OCI-LY7 (cell line): Measurements from ENCODE around the gene ABR. TPM values are rescaled to one million over a fixed set of nuclear protein-coding genes. Genes with fewer than 3 reads are reported as not detected.

Experiments used
- BruUV-seq: library from RNA; stranded (reverse); fragments of 400-500 nt; replicated peaks from 2 replicates; lab custom pipeline; 2021; lab: Mats Ljungman, UMichigan
- CTCF ChIA-PET: fragments of 300-600 bp; sonication (Branson Sonifier 250); formaldehyde crosslinking; loops from one replicate; lab custom pipeline; 2022; ENCODE audit warnings: antibody characterized with exemption; ENCODE audit not compliant: unreplicated experiment; lab: Charles Lee
- POLR2A ChIA-PET: fragments of 300-600 bp; sonication (Branson Sonifier 250); formaldehyde crosslinking; loops from one replicate; lab custom pipeline; 2022; ENCODE audit warnings: antibody characterized with exemption; lab: Charles Lee
- DNase-seq: peaks from one replicate; pipeline ENCODE4 v3.0.0-alpha.2; 2015; ENCODE audit warnings: low spot score
- H2AFZ ChIP-seq: fragments of 200-600 bp; sonication (generic), shearing (Covaris generic); 2 replicates; pipeline ENCODE4 v1.6.1; 2014; ENCODE audit warnings: mild to moderate bottlenecking, antibody characterized with exemption, low read length, moderate library complexity
- H3K27ac ChIP-seq: fragments of 200-600 bp; sonication (generic); 2 replicates; pipeline ENCODE4 v1.5.1; 2014; ENCODE audit warnings: mixed run types, low read depth, mild to moderate bottlenecking, moderate library complexity, low read length, inconsistent platforms; ENCODE audit not compliant: poor library complexity, severe bottlenecking
- H3K36me3 ChIP-seq: fragments of 200-600 bp; sonication (generic); 2 replicates; pipeline ENCODE4 v1.6.1; 2014; ENCODE audit warnings: mild to moderate bottlenecking, antibody characterized with exemption, low read length, moderate library complexity, mixed read lengths; ENCODE audit not compliant: insufficient read depth
- H3K4me1 ChIP-seq: fragments of 200-600 bp; sonication (generic); 2 replicates; pipeline ENCODE4 v1.5.1; 2014; ENCODE audit warnings: mild to moderate bottlenecking, low read length; ENCODE audit not compliant: insufficient read depth, poor library complexity, severe bottlenecking
- H3K4me2 ChIP-seq: fragments of 200-600 bp; sonication (generic); 2 replicates; pipeline ENCODE4 v1.6.1; 2014; ENCODE audit warnings: mild to moderate bottlenecking, low read length
- H3K4me3 ChIP-seq: fragments of 200-600 bp; sonication (generic); 2 replicates; pipeline ENCODE4 v1.5.1; 2014; ENCODE audit warnings: mild to moderate bottlenecking, low read depth, low read length; ENCODE audit not compliant: poor library complexity, severe bottlenecking
- H3K79me2 ChIP-seq: fragments of 200-600 bp; sonication (generic); 2 replicates; pipeline ENCODE4 v1.6.1; 2016; ENCODE audit warnings: low read depth, mild to moderate bottlenecking, low read length, moderate library complexity, mixed read lengths; ENCODE audit not compliant: insufficient read depth
- H3K9me2 ChIP-seq: fragments of 200-600 bp; sonication (generic); 2 replicates; pipeline ENCODE4 v1.6.1; 2016; ENCODE audit warnings: mild to moderate bottlenecking, low read length, mixed read lengths; ENCODE audit not compliant: insufficient read depth
- H3K9me3 ChIP-seq: fragments of 200-600 bp; sonication (generic); 2 replicates; pipeline ENCODE4 v1.6.1; 2014; ENCODE audit warnings: mild to moderate bottlenecking, mixed run types, low read length, mixed read lengths
- H4K20me1 ChIP-seq: fragments of 200-600 bp; sonication (generic); 2 replicates; pipeline ENCODE4 v1.6.1; 2014; ENCODE audit warnings: mild to moderate bottlenecking, antibody characterized with exemption, low read length, moderate library complexity, mixed read lengths; ENCODE audit not compliant: insufficient read depth
- EZH2phosphoT487 ChIP-seq: fragments of 200-600 bp; sonication (generic); IDR thresholded peaks from 2 replicates; pipeline ENCODE4 v1.6.1; 2018; ENCODE audit warnings: low read depth, borderline replicate concordance, mild to moderate bottlenecking, mixed run types, antibody characterized with exemption, low read length, moderate library complexity, mixed read lengths
- intact Hi-C: fragments of 100-400 bp; cut with micrococcal nuclease; formaldehyde crosslinking; loops from one replicate; pipeline ENCODE4 v1.10.0; 2022; ENCODE audit not compliant: unreplicated experiment
- total RNA-seq, 2 experiments: library from RNA; depleted of rRNA in 1 of 2; stranded (reverse); fragments of >200 nt in 1 of 2; shearing (Covaris generic) in 1 of 2; gene quantifications; 2 replicates each; pipeline ENCODE4 v1.2.3, GENCODE V29; 2014 to 2022
- TF ChIP-seq, protein P1 (sequence below): fragments of 200-600 bp; sonication (generic); conservative IDR thresholded peaks from 2 replicates; pipeline ENCODE4 v1.5.1; 2014; ENCODE audit warnings: mild to moderate bottlenecking, antibody characterized with exemption, low read length, moderate library complexity, mixed read lengths

ABR gene
- total RNA-seq, 2 experiments from 2014 or later = 164 to 181 TPM

DNA sequence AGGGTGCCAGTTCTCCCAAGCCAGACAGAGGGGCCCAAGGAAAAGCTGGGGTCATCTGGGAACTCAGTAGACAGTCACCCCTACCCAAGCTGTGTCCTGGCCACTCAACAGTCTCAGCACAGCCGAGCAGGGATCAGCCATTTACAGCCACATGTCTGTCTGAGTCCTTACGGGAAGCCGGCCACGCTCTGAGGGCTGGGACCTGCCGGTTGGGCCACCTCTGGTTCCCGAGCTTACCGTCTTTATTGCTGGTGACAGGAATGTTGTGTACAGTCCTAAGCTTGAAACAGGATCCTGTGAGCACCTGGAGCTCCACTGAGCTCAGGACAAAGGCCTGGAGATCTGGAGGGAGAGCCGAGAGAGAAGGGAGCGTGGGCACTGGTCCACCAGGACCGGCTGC, 123.0 kb downstream of the ABR start:
- H3K36me3 ChIP-seq = peaks cover 59% of the 10 kb centered on the region
- ChIA-PET POLR2A (interaction anchor here (0.5 kb wide), 1 partner anchor 643 kb away, joined by 6 read pairs; no protein-coding TSS in a partner anchor), CTCF (interaction anchor here (0.8 kb wide), 1 partner anchor 18 kb away, joined by 3 read pairs; no protein-coding TSS in a partner anchor)
- no peak for TF ChIP-seq EZH2phosphoT487
- TF ChIP-seq, protein P1, sequence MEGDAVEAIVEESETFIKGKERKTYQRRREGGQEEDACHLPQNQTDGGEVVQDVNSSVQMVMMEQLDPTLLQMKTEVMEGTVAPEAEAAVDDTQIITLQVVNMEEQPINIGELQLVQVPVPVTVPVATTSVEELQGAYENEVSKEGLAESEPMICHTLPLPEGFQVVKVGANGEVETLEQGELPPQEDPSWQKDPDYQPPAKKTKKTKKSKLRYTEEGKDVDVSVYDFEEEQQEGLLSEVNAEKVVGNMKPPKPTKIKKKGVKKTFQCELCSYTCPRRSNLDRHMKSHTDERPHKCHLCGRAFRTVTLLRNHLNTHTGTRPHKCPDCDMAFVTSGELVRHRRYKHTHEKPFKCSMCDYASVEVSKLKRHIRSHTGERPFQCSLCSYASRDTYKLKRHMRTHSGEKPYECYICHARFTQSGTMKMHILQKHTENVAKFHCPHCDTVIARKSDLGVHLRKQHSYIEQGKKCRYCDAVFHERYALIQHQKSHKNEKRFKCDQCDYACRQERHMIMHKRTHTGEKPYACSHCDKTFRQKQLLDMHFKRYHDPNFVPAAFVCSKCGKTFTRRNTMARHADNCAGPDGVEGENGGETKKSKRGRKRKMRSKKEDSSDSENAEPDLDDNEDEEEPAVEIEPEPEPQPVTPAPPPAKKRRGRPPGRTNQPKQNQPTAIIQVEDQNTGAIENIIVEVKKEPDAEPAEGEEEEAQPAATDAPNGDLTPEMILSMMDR = no peak
- H3K27ac ChIP-seq = no peak overlapping the region
- H3K79me2 ChIP-seq = no peaks in the 10 kb centered on the region
- no peak for DNase-seq
- no peaks in the 10 kb centered on the region for H4K20me1 ChIP-seq
- H3K9me2 ChIP-seq = no peaks in the 10 kb centered on the region
- no peak overlapping the region for H3K4me3 ChIP-seq
- H3K9me3 ChIP-seq = no peaks in the 10 kb centered on the region
- H2AFZ ChIP-seq = no peak overlapping the region
- intact Hi-C loops = loop anchor here (5.0 kb wide), 1 partner anchor 276 kb away; no protein-coding TSS in a partner anchor
- no peak overlapping the region for H3K4me2 ChIP-seq
- no TSS peak for BruUV-seq
- no peaks in the 10 kb centered on the region for H3K4me1 ChIP-seq

GRCh38 chr17:1055751-1056645, 123.8 kb downstream of the ABR start:
- H3K4me2 ChIP-seq = no peak overlapping the region
- intact Hi-C loops = loop anchor here (5.0 kb wide), 1 partner anchor 276 kb away; no protein-coding TSS in a partner anchor
- CTCF ChIA-PET = interaction anchor here (0.6 to 1.0 kb wide), 3 partner anchors 19 to 172 kb away, joined by 3 to 4 read pairs (median 3); no protein-coding TSS in a partner anchor
- H3K9me3 ChIP-seq = no peaks in the 10 kb centered on the region
- no peaks in the 10 kb centered on the region for H3K9me2 ChIP-seq
- no peaks in the 10 kb centered on the region for H3K4me1 ChIP-seq
- H4K20me1 ChIP-seq = no peaks in the 10 kb centered on the region
- H3K79me2 ChIP-seq = no peaks in the 10 kb centered on the region
- TF ChIP-seq, protein P1 = peak; percentile 71
- TF ChIP-seq EZH2phosphoT487 = no peak
- H2AFZ ChIP-seq = no peak overlapping the region
- DNase-seq = peak; percentile 32
- H3K27ac ChIP-seq = no peak overlapping the region
- H3K36me3 ChIP-seq = peaks cover 56% of the 10 kb centered on the region
- POLR2A ChIA-PET = interaction anchor here (0.5 kb wide), 1 partner anchor 642 kb away, joined by 6 read pairs; no protein-coding TSS in a partner anchor
- BruUV-seq = no TSS peak
- H3K4me3 ChIP-seq = no peak overlapping the region
